NCI-H774 (cell line): ENCODE measurements around the gene CERS6.

Source experiments
- DNase-seq: peaks from one replicate; lab custom pipeline; 2025; lab: John Stamatoyannopoulos, UW

CERS6 gene

GRCh38 chr2:168703926-168704325 lies 247.9 kb downstream of the CERS6 start:
- no peak for DNase-seq

DNA sequence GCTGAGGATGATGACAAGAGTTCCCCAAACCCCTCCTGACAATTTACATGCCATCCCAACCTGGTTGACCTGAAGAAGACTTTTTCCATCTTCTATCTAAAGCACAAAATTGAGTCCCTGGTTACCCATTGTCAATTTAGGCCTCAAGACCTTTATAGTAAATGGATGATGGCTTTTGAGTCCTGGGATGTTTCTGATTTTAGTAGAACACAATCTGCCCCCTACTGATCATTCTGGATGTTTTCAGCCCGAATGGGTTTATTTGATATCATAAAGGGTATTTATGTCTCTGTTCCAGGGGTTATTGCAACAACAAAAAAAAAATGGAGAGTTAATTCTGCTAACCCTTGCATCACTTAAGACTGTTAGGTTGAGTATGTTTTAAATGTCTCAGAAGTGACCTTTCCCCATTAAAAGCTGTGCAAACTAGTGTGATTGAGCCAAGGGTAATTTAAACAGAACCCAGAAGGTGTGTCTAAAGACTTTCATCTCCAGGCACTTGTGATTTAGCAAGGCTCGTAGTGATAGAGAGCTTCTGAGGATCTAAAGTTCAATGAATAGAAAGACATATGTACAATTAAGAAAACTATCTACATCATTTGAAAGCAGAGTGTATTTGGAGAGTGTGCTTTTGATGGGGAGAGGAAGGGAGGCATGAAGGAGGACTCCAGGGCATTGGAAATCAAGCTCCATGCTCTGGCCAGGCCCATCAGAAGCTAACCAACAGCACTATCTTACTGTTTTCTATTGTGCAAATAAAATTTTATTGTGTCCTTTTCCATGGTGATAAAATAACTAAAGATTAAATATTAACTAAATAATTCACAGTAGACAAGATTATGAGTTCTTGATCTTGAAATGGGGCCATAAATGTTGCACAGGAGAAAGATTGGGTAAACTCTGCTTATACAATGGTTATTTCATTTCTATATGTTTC lies 249.7 kb downstream of the CERS6 start:
- DNase-seq = no peak

GRCh38 chr2:168706806-168707205 lies 250.7 kb downstream of the CERS6 start:
- DNase-seq = no peak

- no peak for DNase-seq
Measured at GRCh38 chr2:168708080-168708479, 252.0 kb downstream of the CERS6 start.

DNA sequence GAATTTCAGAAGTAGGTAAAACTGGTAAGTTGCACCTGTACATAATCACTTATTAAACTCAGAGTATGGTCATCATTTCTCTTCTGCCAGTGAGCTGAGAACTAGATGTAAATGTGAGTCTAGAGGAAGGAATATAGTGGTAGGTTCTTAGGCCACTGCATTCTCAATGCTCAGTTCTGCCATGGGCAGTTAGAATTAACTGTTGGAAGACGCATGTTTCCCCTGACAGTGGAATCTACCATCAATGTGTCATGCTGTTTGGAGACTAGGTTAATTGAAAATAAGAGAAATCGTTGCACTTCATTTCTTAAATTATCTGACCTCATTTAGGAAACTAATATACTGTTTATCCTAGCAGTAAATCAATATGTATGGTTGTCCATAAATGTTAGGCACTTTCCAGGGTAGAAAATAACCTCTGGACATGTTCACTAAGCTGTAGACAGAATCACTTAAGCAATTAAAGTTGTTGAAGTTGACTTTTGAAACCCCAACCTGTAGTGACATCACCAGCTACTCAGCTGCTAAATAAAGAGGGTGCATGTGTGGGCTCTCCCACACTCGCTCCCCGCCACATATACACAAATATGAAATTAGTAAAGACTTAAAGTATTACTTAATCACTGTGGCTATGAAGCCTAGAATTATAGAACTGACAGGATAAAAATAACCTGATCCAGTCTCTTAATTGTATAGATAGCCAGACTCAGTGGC lies 254.8 kb downstream of the CERS6 start:
- no peak for DNase-seq

GRCh38 chr2:168712053-168712452 lies 256.0 kb downstream of the CERS6 start:
- DNase-seq = no peak

DNA sequence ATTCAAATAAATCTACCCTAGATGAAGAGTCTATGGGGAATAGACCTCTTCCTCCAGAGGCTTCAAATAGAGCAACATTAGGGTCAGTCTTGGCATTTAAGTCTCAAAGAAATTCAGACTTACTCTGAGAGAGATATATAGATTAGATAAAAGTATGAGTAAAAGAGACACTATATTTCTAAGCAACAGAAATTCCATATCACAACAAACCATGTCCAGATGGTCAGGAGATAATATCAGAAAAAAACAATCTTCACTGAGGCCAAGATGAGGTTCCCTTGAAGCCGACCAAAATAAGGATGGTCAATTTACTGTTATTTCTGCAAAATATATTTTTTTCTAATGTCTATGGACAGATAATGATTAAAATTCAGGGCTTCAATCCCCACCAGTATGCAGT lies 257.3 kb downstream of the CERS6 start:
- DNase-seq = no peak

DNA sequence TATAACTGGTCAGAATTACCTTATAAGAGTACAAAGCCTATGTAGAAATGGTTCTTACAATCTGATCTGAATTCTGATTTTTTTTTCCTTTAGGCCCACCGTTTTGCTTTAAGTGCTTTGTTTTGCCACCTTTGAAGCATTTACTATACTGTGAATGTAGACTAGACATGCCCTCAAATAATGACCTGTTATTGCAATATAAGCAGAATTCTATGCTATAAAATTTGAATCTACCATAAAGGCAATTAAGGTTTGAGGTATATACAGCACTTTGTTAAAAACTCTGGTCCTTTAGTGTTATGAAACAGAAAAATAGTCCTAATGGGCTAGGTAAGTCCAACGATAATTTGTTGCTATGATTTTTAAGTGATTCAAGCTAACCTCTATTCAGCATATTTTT lies 259.8 kb downstream of the CERS6 start:
- DNase-seq = no peak

- no peak for DNase-seq
Measured at GRCh38 chr2:168716839-168717238, 260.8 kb downstream of the CERS6 start.

GRCh38 chr2:168717790-168718502 lies 261.9 kb downstream of the CERS6 start:
- no peak for DNase-seq

GRCh38 chr2:168718622-168719021 lies 262.6 kb downstream of the CERS6 start:
- DNase-seq = no peak

DNA sequence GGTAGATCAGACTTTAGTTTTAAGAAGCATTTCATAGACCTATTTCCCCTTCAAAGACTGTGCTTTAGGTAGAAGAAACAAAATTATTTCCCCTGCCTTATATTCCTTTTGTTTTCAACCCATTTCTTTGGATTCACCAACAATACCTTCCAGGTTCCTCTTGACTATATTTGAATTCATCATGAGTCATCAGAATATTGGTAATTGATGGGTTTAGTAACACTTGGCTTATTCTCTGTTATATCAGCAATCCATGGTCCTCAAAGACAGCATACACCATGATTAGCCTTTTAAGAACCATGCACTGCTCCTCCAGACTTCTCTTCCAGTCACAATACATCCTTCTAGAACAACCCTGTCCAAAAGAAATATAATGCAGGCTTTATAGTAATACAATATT lies 263.4 kb downstream of the CERS6 start:
- DNase-seq = no peak

GRCh38 chr2:168722592-168722991 lies 266.5 kb downstream of the CERS6 start:
- no peak for DNase-seq

- no peak for DNase-seq
Measured at GRCh38 chr2:168723275-168723899, 267.3 kb downstream of the CERS6 start.

- no peak for DNase-seq
Measured at GRCh38 chr2:168726375-168726774, 270.3 kb downstream of the CERS6 start.

DNA sequence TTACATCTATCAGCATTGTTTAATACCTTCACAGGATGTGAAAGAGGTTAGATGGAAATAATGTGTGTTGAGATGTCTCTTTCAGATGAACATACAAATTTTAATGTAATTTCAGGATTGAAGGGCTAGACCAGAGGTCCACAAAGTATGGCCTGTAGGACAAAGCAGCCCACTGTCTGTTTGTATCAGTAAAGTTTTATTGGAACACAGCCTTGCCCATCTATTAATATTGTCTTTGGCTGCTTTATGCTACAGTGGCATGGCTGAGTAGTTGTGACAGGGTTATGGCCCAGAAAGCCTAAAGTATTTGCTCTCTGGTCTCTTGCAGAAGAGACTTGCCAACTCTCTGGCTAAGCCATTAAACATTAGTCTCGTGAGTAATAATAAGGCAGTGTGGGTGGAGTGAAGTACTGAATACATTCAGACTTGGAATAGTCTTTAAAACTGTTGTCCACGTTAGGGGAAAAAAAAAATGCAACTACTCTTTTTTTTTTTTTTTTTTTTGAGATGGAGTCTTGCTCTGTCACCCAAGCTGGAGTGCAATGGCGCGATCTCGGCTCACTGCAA lies 271.9 kb downstream of the CERS6 start:
- DNase-seq = no peak

- DNase-seq = no peak
Measured at GRCh38 chr2:168729455-168729854, 273.4 kb downstream of the CERS6 start.

GRCh38 chr2:168730344-168730743 lies 274.3 kb downstream of the CERS6 start:
- no peak for DNase-seq

DNA sequence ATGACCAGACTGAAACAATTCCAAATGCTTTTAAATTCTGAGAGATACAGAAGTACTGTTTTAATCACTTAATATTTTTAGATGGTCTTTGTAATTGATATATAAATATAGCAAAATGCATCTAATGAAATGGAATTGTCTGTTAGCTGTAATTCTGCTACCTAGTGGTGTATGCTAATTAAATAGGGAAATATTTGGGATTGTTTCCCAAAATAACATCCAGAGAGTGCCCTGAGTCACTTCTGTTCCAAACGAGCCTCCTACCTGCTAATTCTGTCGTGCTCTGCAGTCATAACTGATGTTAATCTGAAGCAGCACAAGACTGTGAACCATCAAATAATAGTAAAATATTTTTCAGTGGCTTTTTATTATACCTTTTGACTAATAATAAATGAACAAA lies 274.9 kb downstream of the CERS6 start:
- no peak for DNase-seq

- DNase-seq = no peak
Measured at GRCh38 chr2:168731616-168732015, 275.5 kb downstream of the CERS6 start.

- peak; percentile 64 for DNase-seq
Measured at GRCh38 chr2:168732100-168732499, 276.0 kb downstream of the CERS6 start.

DNA sequence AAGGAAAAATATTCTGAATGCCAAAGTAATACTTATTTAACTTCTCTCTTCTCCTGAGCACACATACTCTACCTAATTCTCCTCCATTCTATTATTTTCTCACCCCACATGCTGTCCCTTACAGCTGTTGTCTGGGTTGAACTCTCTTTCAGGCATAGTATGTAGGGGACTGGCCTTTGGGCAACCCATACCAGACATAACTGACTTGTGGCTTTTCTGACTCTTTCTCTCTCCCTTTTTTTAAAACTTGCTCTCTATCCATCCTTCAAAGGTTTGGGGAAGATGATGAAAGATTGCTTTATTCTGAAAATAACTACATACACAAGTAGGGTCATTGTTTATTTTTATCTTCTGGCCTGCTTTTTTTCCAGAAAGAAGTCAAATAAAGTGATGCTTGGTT lies 276.4 kb downstream of the CERS6 start:
- DNase-seq = no peak
